Thyroid gland (tissue), 4 donors: ENCODE results near the gene KMT5C.

Source experiments
- CTCF ChIP-seq, 6 experiments: fragments of 200-600 bp in 3 of 6; fragments of 450-650 bp in 3 of 6; sonication (generic) in 3 of 6; IDR thresholded peaks; one replicate each; pipeline ENCODE4 v1.5.1; 2016 to 2019; ENCODE audit warnings: antibody characterized with exemption in 6 of 6, mild to moderate bottlenecking in 2 of 6, inconsistent platforms in 1 of 6, moderate library complexity in 1 of 6
- POLR2A ChIP-seq, 2 donors: fragments of 450-650 bp; IDR thresholded peaks; one replicate each; pipeline ENCODE4 v1.6.1; 2017; ENCODE audit warnings: antibody characterized with exemption in 2 of 2, mild to moderate bottlenecking in 2 of 2, moderate library complexity in 1 of 2

GRCh38 chr19:55319785-55320184 lies 19.9 kb upstream of the KMT5C start:
- TF ChIP-seq CTCF (IDR thresholded peaks at IDR 0.05) (no peak), POLR2A (IDR thresholded peaks at IDR 0.05) (no peak)
